HTR-8/SVneo (cell line): ENCODE measurements around the gene DPYSL3.

Experiments used
- DNase-seq: peaks from one replicate; pipeline ENCODE4 v3.0.0; 2011; ENCODE audit warnings: low spot score, mixed read lengths; ENCODE audit not compliant: insufficient read length
- FAIRE-seq: peaks from 2 replicates; lab custom pipeline; 2011; peaks lifted over from hg19 to GRCh38; lab: Jason Lieb, UNC

The DPYSL3 gene

GRCh38 chr5:147410496-147411358 lies 99.1 kb downstream of the DPYSL3 start:
- DNase-seq (no peak), FAIRE-seq (no peak)

- FAIRE-seq, result no peak
Measured at GRCh38 chr5:147408980-147409379, 100.9 kb downstream of the DPYSL3 start.

GRCh38 chr5:147407094-147407681 lies 102.7 kb downstream of the DPYSL3 start:
- no peak for FAIRE-seq
- no peak for DNase-seq

More at GRCh38 chr5:147408980-147409379, 100.9 kb downstream of the DPYSL3 start:
- no peak for DNase-seq

- FAIRE-seq, result no peak
Measured at GRCh38 chr5:147406636-147407035, 103.2 kb downstream of the DPYSL3 start.

GRCh38 chr5:147404706-147405105 lies 105.2 kb downstream of the DPYSL3 start:
- DNase-seq (no peak), FAIRE-seq (no peak)

More at GRCh38 chr5:147406636-147407035, 103.2 kb downstream of the DPYSL3 start:
- no peak for DNase-seq

GRCh38 chr5:147403651-147404640 lies 105.9 kb downstream of the DPYSL3 start:
- no peak for FAIRE-seq
- DNase-seq, result peak; percentile 41

GRCh38 chr5:147400881-147401280 lies 109.0 kb downstream of the DPYSL3 start:
- FAIRE-seq (no peak), DNase-seq (no peak)

GRCh38 chr5:147400126-147400809 lies 109.6 kb downstream of the DPYSL3 start:
- DNase-seq (no peak), FAIRE-seq (no peak)

- FAIRE-seq (no peak), DNase-seq (no peak)
Measured at GRCh38 chr5:147398860-147399259, 111.0 kb downstream of the DPYSL3 start.

GRCh38 chr5:147397616-147398015 lies 112.3 kb downstream of the DPYSL3 start:
- no peak for DNase-seq
- no peak for FAIRE-seq

GRCh38 chr5:147396070-147396823 lies 113.6 kb downstream of the DPYSL3 start:
- DNase-seq (no peak), FAIRE-seq (no peak)

- FAIRE-seq, result no peak
- no peak for DNase-seq
Measured at GRCh38 chr5:147393874-147394672, 115.8 kb downstream of the DPYSL3 start.

- DNase-seq (peak; percentile 29), FAIRE-seq (no peak)
Measured at GRCh38 chr5:147391781-147392180, 118.1 kb downstream of the DPYSL3 start.

- DNase-seq, result no peak
- FAIRE-seq, result no peak
Measured at GRCh38 chr5:147390654-147391225, 119.1 kb downstream of the DPYSL3 start.

- FAIRE-seq, result no peak
Measured at GRCh38 chr5:147388184-147389108, 121.4 kb downstream of the DPYSL3 start.

GRCh38 chr5:147387109-147387508 lies 122.8 kb downstream of the DPYSL3 start:
- FAIRE-seq (no peak), DNase-seq (no peak)

More at GRCh38 chr5:147388184-147389108, 121.4 kb downstream of the DPYSL3 start:
- no peak for DNase-seq
